Measurements from ENCODE around the gene CHPT1. TPM values are rescaled to one million over a fixed set of nuclear protein-coding genes. Genes with fewer than 3 reads are reported as not detected.

The CHPT1 gene
- total and polyA plus RNA-seq, 2 of the 13 experiments (the other 11 are each of a cell fraction or from before 2014, with no cell fraction given): 117 to 178 TPM

GRCh38 chr12:101697197-101697929 is at the start of gene CHPT1 (continued):
- no peak for TF ChIP-seq ZNF367 (CRISPR knock-in tag; IDR thresholded peaks at IDR 0.05; ENCODE audit: borderline replicate concordance)
- no peak for TF ChIP-seq ZNF552 (CRISPR knock-in tag; IDR thresholded peaks at IDR 0.05; ENCODE audit: borderline replicate concordance)
- no peak for TF ChIP-seq PHB2 (IDR thresholded peaks at IDR 0.05; ENCODE audit: partially characterized antibody)
- TF ChIP-seq ZNF75D (CRISPR knock-in tag; IDR thresholded peaks at IDR 0.05; ENCODE audit: borderline replicate concordance): no peak
- TF ChIP-seq ZNF34 (CRISPR knock-in tag; IDR thresholded peaks at IDR 0.05; ENCODE audit: borderline replicate concordance): no peak
- no peak for TF ChIP-seq RBM22 (optimal IDR thresholded peaks at IDR 0.05; ENCODE audit: low read length)
- TF ChIP-seq, protein P1, sequence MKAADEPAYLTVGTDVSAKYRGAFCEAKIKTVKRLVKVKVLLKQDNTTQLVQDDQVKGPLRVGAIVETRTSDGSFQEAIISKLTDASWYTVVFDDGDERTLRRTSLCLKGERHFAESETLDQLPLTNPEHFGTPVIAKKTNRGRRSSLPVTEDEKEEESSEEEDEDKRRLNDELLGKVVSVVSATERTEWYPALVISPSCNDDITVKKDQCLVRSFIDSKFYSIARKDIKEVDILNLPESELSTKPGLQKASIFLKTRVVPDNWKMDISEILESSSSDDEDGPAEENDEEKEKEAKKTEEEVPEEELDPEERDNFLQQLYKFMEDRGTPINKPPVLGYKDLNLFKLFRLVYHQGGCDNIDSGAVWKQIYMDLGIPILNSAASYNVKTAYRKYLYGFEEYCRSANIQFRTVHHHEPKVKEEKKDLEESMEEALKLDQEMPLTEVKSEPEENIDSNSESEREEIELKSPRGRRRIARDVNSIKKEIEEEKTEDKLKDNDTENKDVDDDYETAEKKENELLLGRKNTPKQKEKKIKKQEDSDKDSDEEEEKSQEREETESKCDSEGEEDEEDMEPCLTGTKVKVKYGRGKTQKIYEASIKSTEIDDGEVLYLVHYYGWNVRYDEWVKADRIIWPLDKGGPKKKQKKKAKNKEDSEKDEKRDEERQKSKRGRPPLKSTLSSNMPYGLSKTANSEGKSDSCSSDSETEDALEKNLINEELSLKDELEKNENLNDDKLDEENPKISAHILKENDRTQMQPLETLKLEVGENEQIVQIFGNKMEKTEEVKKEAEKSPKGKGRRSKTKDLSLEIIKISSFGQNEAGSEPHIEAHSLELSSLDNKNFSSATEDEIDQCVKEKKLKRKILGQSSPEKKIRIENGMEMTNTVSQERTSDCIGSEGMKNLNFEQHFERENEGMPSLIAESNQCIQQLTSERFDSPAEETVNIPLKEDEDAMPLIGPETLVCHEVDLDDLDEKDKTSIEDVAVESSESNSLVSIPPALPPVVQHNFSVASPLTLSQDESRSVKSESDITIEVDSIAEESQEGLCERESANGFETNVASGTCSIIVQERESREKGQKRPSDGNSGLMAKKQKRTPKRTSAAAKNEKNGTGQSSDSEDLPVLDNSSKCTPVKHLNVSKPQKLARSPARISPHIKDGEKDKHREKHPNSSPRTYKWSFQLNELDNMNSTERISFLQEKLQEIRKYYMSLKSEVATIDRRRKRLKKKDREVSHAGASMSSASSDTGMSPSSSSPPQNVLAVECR (CRISPR knock-in tag; IDR thresholded peaks at IDR 0.05; ENCODE audit: borderline replicate concordance): no peak; the same call in 1 of the 2 replicates
- 0 out of 2 replicates have a peak, but pooled peaks have one; percentile 27 for TF ChIP-seq SATB2 (CRISPR knock-in tag; IDR thresholded peaks at IDR 0.05)
- TF ChIP-seq, protein P2, sequence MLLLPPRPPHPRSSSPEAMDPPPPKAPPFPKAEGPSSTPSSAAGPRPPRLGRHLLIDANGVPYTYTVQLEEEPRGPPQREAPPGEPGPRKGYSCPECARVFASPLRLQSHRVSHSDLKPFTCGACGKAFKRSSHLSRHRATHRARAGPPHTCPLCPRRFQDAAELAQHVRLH (CRISPR knock-in tag; IDR thresholded peaks at IDR 0.05; ENCODE audit: borderline replicate concordance, low read depth): no peak
- TF ChIP-seq PLRG1 (conservative IDR thresholded peaks at IDR 0.05): no peak
- no peak for TF ChIP-seq MNT (IDR thresholded peaks at IDR 0.05)
- peak; percentile 82 for TF ChIP-seq YY1 (IDR thresholded peaks at IDR 0.05; ENCODE audit: insufficient read depth, insufficient replicate concordance, low read depth, low read length)
- no peak for TF ChIP-seq SYNCRIP (IDR thresholded peaks at IDR 0.05; ENCODE audit: insufficient read depth, low read depth, low read length)
- TF ChIP-seq, protein P3, sequence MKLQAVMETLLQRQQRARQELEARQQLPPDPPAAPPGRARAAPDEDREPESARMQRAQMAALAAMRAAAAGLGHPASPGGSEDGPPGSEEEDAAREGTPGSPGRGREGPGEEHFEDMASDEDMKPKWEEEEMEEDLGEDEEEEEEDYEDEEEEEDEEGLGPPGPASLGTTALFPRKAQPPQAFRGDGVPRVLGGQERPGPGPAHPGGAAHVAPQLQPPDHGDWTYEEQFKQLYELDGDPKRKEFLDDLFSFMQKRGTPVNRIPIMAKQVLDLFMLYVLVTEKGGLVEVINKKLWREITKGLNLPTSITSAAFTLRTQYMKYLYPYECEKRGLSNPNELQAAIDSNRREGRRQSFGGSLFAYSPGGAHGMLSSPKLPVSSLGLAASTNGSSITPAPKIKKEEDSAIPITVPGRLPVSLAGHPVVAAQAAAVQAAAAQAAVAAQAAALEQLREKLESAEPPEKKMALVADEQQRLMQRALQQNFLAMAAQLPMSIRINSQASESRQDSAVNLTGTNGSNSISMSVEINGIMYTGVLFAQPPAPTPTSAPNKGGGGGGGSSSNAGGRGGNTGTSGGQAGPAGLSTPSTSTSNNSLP (IDR thresholded peaks at IDR 0.05; ENCODE audit: low read depth, low read length): no peak
- TF ChIP-seq HMGA1 (CRISPR knock-in tag; conservative IDR thresholded peaks at IDR 0.05): no peak
- no peak for TF ChIP-seq CREM (IDR thresholded peaks at IDR 0.05)
- no peak for TF ChIP-seq CREM (CRISPR knock-in tag; IDR thresholded peaks at IDR 0.05)
- TF ChIP-seq ZNF891 (CRISPR knock-in tag; IDR thresholded peaks at IDR 0.05): 0 out of 2 replicates have a peak, but pooled peaks have one; percentile 19
- TF ChIP-seq NR2F1 (CRISPR knock-in tag; IDR thresholded peaks at IDR 0.05): peak in 1 of 2 experiments; percentile 38; a peak in 1 of 4 replicates
- no peak for TF ChIP-seq NCOR1 (IDR thresholded peaks at IDR 0.05; ENCODE audit: borderline replicate concordance, low read length)
- TF ChIP-seq KDM5B (CRISPR knock-in tag; IDR thresholded peaks at IDR 0.05; ENCODE audit: borderline replicate concordance): peak; percentile 16; the same call in 1 of the 2 replicates
- TF ChIP-seq SMAD3 (CRISPR knock-in tag; IDR thresholded peaks at IDR 0.05): peak; percentile 56; the same call in 1 of the 2 replicates
- TF ChIP-seq ZNF780A (CRISPR knock-in tag; IDR thresholded peaks at IDR 0.05): no peak
